A673 (cell line): ENCODE results near the gene FCHSD2. TPM values are rescaled to one million over a fixed set of nuclear protein-coding genes. Genes with fewer than 3 reads are reported as not detected.

ENCODE experiments used
- BruUV-seq: library from RNA; stranded (reverse); fragments of 400-500 nt; replicated peaks from 2 replicates; lab custom pipeline; 2021; lab: Mats Ljungman, UMichigan
- CTCF ChIA-PET: fragments of 300-600 bp; sonication (Branson Sonifier 250); formaldehyde crosslinking; loops from one replicate; lab custom pipeline; 2022; ENCODE audit warnings: antibody characterized with exemption; lab: Charles Lee
- POLR2A ChIA-PET: fragments of 300-600 bp; sonication (Branson Sonifier 250); formaldehyde crosslinking; loops from one replicate; lab custom pipeline; 2022; ENCODE audit warnings: antibody characterized with exemption; ENCODE audit not compliant: low non-redundant PET; lab: Charles Lee
- DNase-seq: peaks from one replicate; pipeline ENCODE4 v3.0.0-alpha.2; 2015; ENCODE audit warnings: low spot score
- H3K27ac ChIP-seq: fragments of 200-600 bp; sonication (generic); 2 replicates; pipeline ENCODE4 v1.5.1; 2016; ENCODE audit warnings: mixed run types, low read depth, mild to moderate bottlenecking, mixed read lengths, antibody characterized with exemption, low read length; ENCODE audit not compliant: poor library complexity, severe bottlenecking
- H3K27me3 ChIP-seq: fragments of 200-600 bp; sonication (generic); replicated peaks from 2 replicates; pipeline ENCODE4 v1.6.1; 2017; ENCODE audit warnings: mixed run types, low read depth, mild to moderate bottlenecking, mixed read lengths, antibody characterized with exemption, low read length; ENCODE audit not compliant: insufficient read depth, poor library complexity
- H3K36me3 ChIP-seq: fragments of 200-600 bp; sonication (generic); 2 replicates; pipeline ENCODE4 v1.6.1; 2016; ENCODE audit warnings: mixed run types, mild to moderate bottlenecking, mixed read lengths, antibody characterized with exemption, low read length; ENCODE audit not compliant: insufficient read depth, poor library complexity, severe bottlenecking
- H3K4me1 ChIP-seq: fragments of 200-600 bp; sonication (generic); 2 replicates; pipeline ENCODE4 v1.6.1; 2017; ENCODE audit warnings: mixed run types, mild to moderate bottlenecking, mixed read lengths, antibody characterized with exemption, low read length; ENCODE audit not compliant: insufficient read depth, poor library complexity, severe bottlenecking
- H3K4me3 ChIP-seq: fragments of 200-600 bp; sonication (generic); 2 replicates; pipeline ENCODE4 v1.5.1; 2016; ENCODE audit warnings: low read depth, mixed run types, mild to moderate bottlenecking, mixed read lengths, low read length; ENCODE audit not compliant: poor library complexity, severe bottlenecking
- H3K9me3 ChIP-seq: fragments of 200-600 bp; sonication (generic); 2 replicates; pipeline ENCODE4 v1.6.1; 2016; ENCODE audit warnings: mixed run types, low read depth, mild to moderate bottlenecking, mixed read lengths, antibody characterized with exemption, low read length; ENCODE audit not compliant: poor library complexity, severe bottlenecking
- EZH2 ChIP-seq: fragments of 200-600 bp; sonication (generic); IDR thresholded peaks from 2 replicates; pipeline ENCODE4 v1.6.1; 2017; ENCODE audit warnings: borderline replicate concordance, low read depth, mild to moderate bottlenecking, mixed read lengths, antibody characterized with exemption, low read length; ENCODE audit not compliant: poor library complexity, severe bottlenecking
- intact Hi-C: fragments of 100-400 bp; cut with micrococcal nuclease; formaldehyde crosslinking; loops from one replicate; pipeline ENCODE4 v1.10.0; 2022; ENCODE audit not compliant: unreplicated experiment
- total RNA-seq: library from RNA; stranded (reverse); gene quantifications from 2 replicates; pipeline ENCODE4 v1.2.3, GENCODE V29; 2021
- TF ChIP-seq, protein P1 (sequence below): fragments of 300-800, 200-600 bp; sonication (generic); conservative IDR thresholded peaks from 2 replicates; pipeline ENCODE4 v1.5.1; 2017; ENCODE audit warnings: low read depth, mild to moderate bottlenecking, antibody characterized with exemption, low read length, moderate library complexity, mixed read lengths

Gene FCHSD2
- total RNA-seq, 1 experiment from 2014 or later: 44.7 TPM

DNA sequence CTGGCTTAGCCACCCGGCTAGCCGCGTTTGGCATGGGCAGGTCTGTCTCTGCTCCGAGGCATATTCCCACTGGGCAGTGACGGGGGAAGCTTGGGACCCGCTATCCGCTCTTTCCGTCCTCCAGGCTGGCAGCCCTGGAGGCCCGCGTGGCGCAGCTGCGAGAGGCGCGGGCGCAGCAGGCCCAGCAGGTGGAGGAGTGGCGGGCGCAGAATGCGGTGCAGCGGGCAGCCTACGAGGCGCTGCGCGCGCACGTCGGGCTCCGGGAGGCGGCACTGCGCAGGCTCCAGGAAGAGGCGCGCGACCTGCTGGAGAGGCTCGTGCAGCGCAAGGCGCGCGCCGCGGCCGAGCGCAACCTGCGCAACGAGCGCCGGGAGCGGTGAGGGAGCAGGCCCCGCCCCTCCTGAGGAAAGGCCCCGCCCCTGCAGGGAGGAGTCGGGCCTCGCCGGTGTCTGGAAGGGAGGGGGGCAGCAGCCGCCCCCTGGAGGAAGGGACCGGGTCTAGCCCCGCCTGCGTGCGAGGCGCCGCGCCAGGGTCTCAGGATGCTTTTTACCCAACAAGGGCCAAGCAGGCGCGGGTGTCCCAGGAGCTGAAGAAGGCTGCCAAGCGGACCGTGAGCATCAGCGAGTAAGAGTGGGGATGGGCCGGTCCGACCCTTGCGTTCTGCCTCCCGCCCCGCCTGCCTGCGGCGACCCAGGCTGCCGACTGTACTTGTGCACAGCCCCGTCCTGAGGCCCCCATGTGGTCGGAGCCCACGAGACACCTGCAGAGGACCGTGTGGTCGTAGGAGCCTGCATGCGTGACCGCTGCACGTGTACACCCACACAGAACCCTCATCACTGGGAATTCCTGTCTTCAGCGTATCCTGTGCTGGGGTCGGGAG, 320.0 kb downstream of the FCHSD2 start:
- H3K27me3 ChIP-seq: no peaks in the 10 kb centered on the region
- BruUV-seq: no TSS peak
- peak overlapping the region; percentile 48 for H3K4me3 ChIP-seq
- no peaks in the 10 kb centered on the region for H3K36me3 ChIP-seq
- ChIA-PET POLR2A (interaction anchor here (0.5 kb wide), 1 partner anchor 24 kb away, joined by 5 read pairs; no protein-coding TSS in a partner anchor), CTCF (no interaction called here)
- peaks cover 8% of the 10 kb centered on the region for H3K4me1 ChIP-seq
- peak; percentile 97 for DNase-seq
- intact Hi-C loops: no loop called here
- peak overlapping the region; percentile 71 for H3K27ac ChIP-seq
- no peaks in the 10 kb centered on the region for H3K9me3 ChIP-seq
- no peak for TF ChIP-seq EZH2
- TF ChIP-seq, protein P1, sequence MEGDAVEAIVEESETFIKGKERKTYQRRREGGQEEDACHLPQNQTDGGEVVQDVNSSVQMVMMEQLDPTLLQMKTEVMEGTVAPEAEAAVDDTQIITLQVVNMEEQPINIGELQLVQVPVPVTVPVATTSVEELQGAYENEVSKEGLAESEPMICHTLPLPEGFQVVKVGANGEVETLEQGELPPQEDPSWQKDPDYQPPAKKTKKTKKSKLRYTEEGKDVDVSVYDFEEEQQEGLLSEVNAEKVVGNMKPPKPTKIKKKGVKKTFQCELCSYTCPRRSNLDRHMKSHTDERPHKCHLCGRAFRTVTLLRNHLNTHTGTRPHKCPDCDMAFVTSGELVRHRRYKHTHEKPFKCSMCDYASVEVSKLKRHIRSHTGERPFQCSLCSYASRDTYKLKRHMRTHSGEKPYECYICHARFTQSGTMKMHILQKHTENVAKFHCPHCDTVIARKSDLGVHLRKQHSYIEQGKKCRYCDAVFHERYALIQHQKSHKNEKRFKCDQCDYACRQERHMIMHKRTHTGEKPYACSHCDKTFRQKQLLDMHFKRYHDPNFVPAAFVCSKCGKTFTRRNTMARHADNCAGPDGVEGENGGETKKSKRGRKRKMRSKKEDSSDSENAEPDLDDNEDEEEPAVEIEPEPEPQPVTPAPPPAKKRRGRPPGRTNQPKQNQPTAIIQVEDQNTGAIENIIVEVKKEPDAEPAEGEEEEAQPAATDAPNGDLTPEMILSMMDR: 0 out of 2 replicates have a peak, but pooled peaks have one; percentile 26

DNA sequence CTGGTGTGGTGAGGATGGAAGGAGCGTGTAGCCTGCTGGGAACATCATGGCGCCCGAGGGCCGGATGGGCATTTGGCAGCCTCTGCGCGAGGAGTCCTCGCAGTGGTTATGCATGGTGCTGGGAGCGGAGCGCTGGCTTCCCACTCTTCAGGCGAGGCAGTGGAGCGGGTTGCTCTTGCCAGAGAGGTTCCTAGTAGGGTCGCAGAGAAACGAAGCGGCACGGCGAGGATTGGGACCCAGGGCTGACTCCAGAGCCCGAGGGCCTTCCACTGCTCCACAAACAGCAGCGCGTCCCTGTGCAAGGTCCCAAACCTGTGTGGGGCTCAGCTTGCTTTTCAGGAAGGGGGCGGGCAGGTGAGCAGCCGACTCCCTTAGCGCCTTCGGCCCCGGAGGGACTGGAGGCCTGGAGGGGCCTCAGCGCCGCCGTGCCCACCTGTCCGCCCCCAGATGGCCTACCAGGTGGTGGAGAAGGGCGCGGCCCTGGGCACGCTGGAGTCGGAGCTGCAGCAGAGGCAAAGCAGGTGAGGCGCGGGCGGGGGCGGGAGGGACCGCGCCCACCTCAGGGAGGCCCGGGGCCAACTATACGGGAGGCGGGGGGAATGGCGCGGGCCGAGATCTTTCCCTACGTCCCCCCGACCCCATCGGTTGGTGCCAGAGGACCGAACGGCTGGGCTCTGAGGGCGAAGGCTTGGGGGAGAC, 320.7 kb downstream of the FCHSD2 start:
- intact Hi-C loops: no loop called here
- Histone ChIP-seq H3K4me3 (peak overlapping the region; percentile 48), H3K36me3 (no peaks in the 10 kb centered on the region), H3K27ac (peak overlapping the region; percentile 71), H3K27me3 (no peaks in the 10 kb centered on the region), H3K9me3 (no peaks in the 10 kb centered on the region), H3K4me1 (peaks cover 8% of the 10 kb centered on the region)
- TF ChIP-seq, protein P1: no peak
- BruUV-seq: no TSS peak
- DNase-seq: no peak
- CTCF ChIA-PET: interaction anchor here (0.6 kb wide), 1 partner anchor 99 kb away, joined by 3 read pairs; no protein-coding TSS in a partner anchor
- POLR2A ChIA-PET: no interaction called here

DNA sequence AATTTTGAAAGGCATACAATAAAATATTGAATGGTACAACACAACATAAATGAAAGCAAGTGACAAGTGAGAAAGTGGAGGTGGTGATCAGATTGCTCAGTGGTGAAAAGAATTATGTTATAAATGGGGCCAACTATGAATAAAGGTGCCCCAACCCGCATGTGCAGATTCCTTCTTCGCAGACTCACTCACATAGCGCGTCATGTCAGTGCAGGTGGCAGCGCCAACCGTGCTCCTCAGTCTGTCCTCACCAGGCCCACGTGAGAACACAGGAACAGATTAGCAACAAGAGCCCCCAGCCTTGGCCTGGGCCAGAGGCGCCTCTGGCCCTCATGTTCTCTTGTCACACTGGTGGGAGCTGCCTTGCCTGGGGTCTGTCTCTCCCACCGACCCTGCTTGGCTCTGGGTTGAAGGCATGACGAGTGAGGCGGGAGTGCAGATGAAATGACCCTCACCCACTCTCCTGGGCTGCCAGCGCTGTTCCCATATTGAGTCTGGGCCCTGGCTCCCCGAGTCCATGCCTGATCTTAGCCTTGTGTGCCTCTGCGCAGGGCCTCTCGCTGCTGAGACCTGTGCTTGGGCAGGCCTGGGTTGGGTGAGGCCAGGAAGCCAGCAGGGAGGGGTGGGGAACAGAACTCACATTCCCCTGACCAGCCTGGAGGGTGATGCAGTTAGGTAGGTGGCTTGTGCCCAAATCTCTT, 321.5 kb downstream of the FCHSD2 start:
- Histone ChIP-seq H3K36me3 (no peaks in the 10 kb centered on the region), H3K4me3 (no peak overlapping the region), H3K27ac (no peak overlapping the region), H3K4me1 (peaks cover 8% of the 10 kb centered on the region), H3K9me3 (no peaks in the 10 kb centered on the region), H3K27me3 (no peaks in the 10 kb centered on the region)
- no TSS peak for BruUV-seq
- TF ChIP-seq, protein P1: no peak
- TF ChIP-seq EZH2: no peak
- intact Hi-C loops: no loop called here
- ChIA-PET CTCF (interaction anchor here (0.6 kb wide), 1 partner anchor 99 kb away, joined by 3 read pairs; no protein-coding TSS in a partner anchor), POLR2A (no interaction called here)
- DNase-seq: no peak
